HepG2 (cell line): Measurements from ENCODE around the gene MGMT. TPM values are rescaled to one million over a fixed set of nuclear protein-coding genes. Genes with fewer than 3 reads are reported as not detected.

ENCODE experiments used
- ATAC-seq: fragments of 200-7000 bp; cut with Tn5 transposase; 3 replicates; pipeline ENCODE4 v1.9.1; 2020; ENCODE audit warnings: mild to moderate bottlenecking, moderate library complexity
- BruUV-seq: library from RNA; stranded (reverse); fragments of 400-500 nt; replicated peaks from 2 replicates; lab custom pipeline; 2021; lab: Mats Ljungman, UMichigan
- CTCF ChIA-PET: fragments of 300-600 bp; formaldehyde crosslinking; extraction: SDS; loops from one replicate; lab custom pipeline; 2021; ENCODE audit warnings: low total read pairs, inconsistent platforms, low intra/inter-chr PET ratio; lab: Yijun Ruan, JAX
- POLR2A ChIA-PET: fragments of 350-600 bp; sonication (Branson Sonifier 250); formaldehyde crosslinking; loops from one replicate; lab custom pipeline; 2020; ENCODE audit warnings: antibody characterized with exemption, inconsistent platforms; lab: Yijun Ruan, JAX
- DNase-seq: peaks from one replicate; pipeline ENCODE4 v3.0.0-alpha.2; 2015; ENCODE audit warnings: low spot score
- FAIRE-seq: peaks from 3 replicates; lab custom pipeline; 2011; peaks lifted over from hg19 to GRCh38; lab: Jason Lieb, UNC
- H2AFZ ChIP-seq: one replicate; pipeline ENCODE4 v1.6.1; 2011; ENCODE audit warnings: low read length, inconsistent platforms
- H3K27ac ChIP-seq: fragments of 300-600 bp; 3 replicates; pipeline ENCODE4 v1.8.0; 2011; ENCODE audit warnings: mixed run types, mild to moderate bottlenecking, mixed read lengths, low read length, inconsistent platforms; ENCODE audit not compliant: insufficient read depth; ENCODE audit errors: extremely low read length
- H3K27me3 ChIP-seq, 2 experiments: fragments of 200-600 bp in 1 of 2; 2 replicates in 1 of 2; 3 replicates in 1 of 2; pipeline versions ENCODE4 v1.6.0 to v1.8.0; 2011; ENCODE audit warnings: low read length in 2 of 2, mild to moderate bottlenecking in 2 of 2, moderate library complexity in 2 of 2, inconsistent platforms in 1 of 2; ENCODE audit not compliant: insufficient read depth in 2 of 2, control insufficient read depth in 1 of 2
- H3K36me3 ChIP-seq, 2 experiments: fragments of 200-600 bp in 1 of 2; replicated peaks in 1 of 2; 2 replicates in 1 of 2; 3 replicates in 1 of 2; pipeline versions ENCODE4 v1.5.1 to v1.8.0; 2011; ENCODE audit warnings: low read length in 2 of 2, inconsistent platforms in 1 of 2; ENCODE audit not compliant: insufficient read depth in 2 of 2, control insufficient read depth in 1 of 2
- H3K4me1 ChIP-seq: 2 replicates; pipeline ENCODE4 v1.5.1; 2012; ENCODE audit warnings: low read length, inconsistent platforms; ENCODE audit not compliant: insufficient read depth
- H3K4me2 ChIP-seq: 2 replicates; pipeline ENCODE4 v1.6.0; 2011; ENCODE audit warnings: low read depth, low read length, inconsistent platforms
- H3K4me3 ChIP-seq, 3 experiments: fragments of 200-600 bp in 1 of 3; sonication (generic), shearing (Covaris generic) in 1 of 3; replicated peaks in 1 of 3; 2 replicates each; pipeline ENCODE4 v1.5.1; 2011 to 2016; ENCODE audit warnings: low read length in 3 of 3, inconsistent platforms in 2 of 3, low read depth in 2 of 3, mild to moderate bottlenecking in 2 of 3, control low read depth in 1 of 3, mixed read lengths in 1 of 3; ENCODE audit not compliant: insufficient read depth in 1 of 3
- H3K79me2 ChIP-seq: one replicate; pipeline ENCODE4 v1.6.1; 2011; ENCODE audit warnings: low read length, inconsistent platforms; ENCODE audit not compliant: insufficient read depth
- H3K9ac ChIP-seq: 2 replicates; pipeline ENCODE4 v1.6.0; 2011; ENCODE audit warnings: mild to moderate bottlenecking, low read depth, low read length, inconsistent platforms; ENCODE audit not compliant: insufficient read depth
- H3K9me3 ChIP-seq: 2 replicates; pipeline ENCODE4 v1.5.1; 2012; ENCODE audit warnings: mild to moderate bottlenecking, low read length
- H4K20me1 ChIP-seq: 2 replicates; pipeline ENCODE4 v1.6.0; 2011; ENCODE audit warnings: inconsistent platforms, mild to moderate bottlenecking, low read length, moderate library complexity; ENCODE audit not compliant: insufficient read depth
- ASH2L ChIP-seq: fragments of 300-600, 200-600 bp; sonication (generic); IDR thresholded peaks from 2 replicates; pipeline ENCODE4 v1.7.0; 2017; ENCODE audit warnings: low read depth, mild to moderate bottlenecking, moderate library complexity, mixed read lengths, low read length; ENCODE audit not compliant: insufficient read length
- ELF3 ChIP-seq: IDR thresholded peaks from 2 replicates; pipeline ENCODE4 v1.6.1; 2016; ENCODE audit warnings: missing genetic modification reagents, missing compliant biosample characterization
- TEAD3 ChIP-seq: optimal IDR thresholded peaks from 2 replicates; pipeline ENCODE3; 2016; ENCODE audit warnings: borderline replicate concordance
- ZNF609 ChIP-seq: sonication (generic); formaldehyde crosslinking; IDR thresholded peaks from 2 replicates; pipeline ENCODE4 v1.4.0; 2020; ENCODE audit warnings: mild to moderate bottlenecking, missing genetic modification reagents, borderline replicate concordance
- WGBS: methylation state at CpG from one replicate; pipeline ENCODE4 v1.1.6; 2017; ENCODE audit warnings: low lambda C conversion rate; 5-methylcytosine and 5-hydroxymethylcytosine counted together
- in situ Hi-C: cut with HindIII; loops from 2 replicates; pipeline ENCODE4 v1.10.0; 2017; ENCODE audit warnings: low pct_unique_long_range_greater_than_20kb; ENCODE audit not compliant: extremely low pct_ligation_motif_present
- intact Hi-C: fragments of 100-400 bp; cut with micrococcal nuclease; formaldehyde crosslinking; loops from one replicate; pipeline ENCODE4 v1.10.0; 2022; ENCODE audit not compliant: unreplicated experiment
- polyA plus RNA-seq, 8 experiments: library from polyadenylated mRNA; depleted of rRNA in 3 of 8; stranded (reverse) in 7 of 8; unstranded in 1 of 8; fragments of >200 nt; fragmentation: Illumina TruSeq in 4 of 8; extraction: Trizol in 4 of 8; gene quantifications; 2 replicates each; pipeline versions ENCODE4 v1.2.1 to v1.2.3, GENCODE V29; 2011 to 2016; ENCODE audit warnings: low read depth in 4 of 8, missing spikeins in 1 of 8, mixed read lengths in 1 of 8; ENCODE audit not compliant: insufficient read depth in 1 of 8
- total RNA-seq, 5 experiments: library from RNA; depleted of rRNA; stranded (reverse); fragments of >200 nt; fragmentation: Illumina TruSeq; extraction: Trizol; gene quantifications; 2 replicates each; pipeline ENCODE4 v1.2.3, GENCODE V29; 2016; ENCODE audit warnings: low read depth in 1 of 5

MGMT gene
- total and polyA plus RNA-seq, 2 of the 13 experiments (the other 11 are each of a cell fraction or from before 2014, with no cell fraction given) = 12.0 to 19.5 TPM

GRCh38 chr10:129531195-129531968, 64.3 kb downstream of the MGMT start:
- CTCF ChIA-PET = no interaction called here
- peaks cover 13% of the 10 kb centered on the region; the same call in 1 of the 2 replicates for H3K9me3 ChIP-seq
- no peak overlapping the region for H3K27ac ChIP-seq
- intact Hi-C loops = no loop called here
- no peak overlapping the region for H3K9ac ChIP-seq
- FAIRE-seq (no peak), ATAC-seq (peak; percentile 52; the same call in 1 of the 3 replicates), DNase-seq (peak; percentile 34)
- no TSS peak for BruUV-seq
- H3K79me2 ChIP-seq = no peaks in the 10 kb centered on the region
- POLR2A ChIA-PET = no interaction called here
- TF ChIP-seq TEAD3 (CRISPR knock-in tag) (peak; percentile 75), ASH2L (no peak), ELF3 (CRISPR knock-in tag) (peak; percentile 74), ZNF609 (CRISPR knock-in tag) (no peak)
- no peak overlapping the region for H3K4me3 ChIP-seq
- H3K36me3 ChIP-seq = no peaks in the 10 kb centered on the region
- no peaks in the 10 kb centered on the region for H4K20me1 ChIP-seq
- H2AFZ ChIP-seq = no peak overlapping the region
- peaks cover 11% of the 10 kb centered on the region for H3K4me1 ChIP-seq
- no peaks in the 10 kb centered on the region for H3K27me3 ChIP-seq
- WGBS = 77% methylated on average over 11 of the region's 15 CpGs
- H3K4me2 ChIP-seq = no peak overlapping the region
- in situ Hi-C loops = no loop called here
